Prostate gland (tissue), 2 donors: ENCODE data around the gene DIAPH2. TPM values are rescaled to one million over a fixed set of nuclear protein-coding genes. Genes with fewer than 3 reads are reported as not detected.

Experiments used
- DNase-seq: peaks from one replicate; pipeline ENCODE4 v3.0.0-alpha.2; 2019; ENCODE audit warnings: low spot score
- H3K27ac ChIP-seq, 2 donors: fragments of 200-600 bp; sonication (generic); 2 replicates each; pipeline ENCODE4 v1.5.1; 2017 to 2019
- H3K27me3 ChIP-seq: fragments of 200-600 bp; sonication (generic); replicated peaks from 2 replicates; pipeline ENCODE4 v1.5.1; 2019; ENCODE audit not compliant: insufficient read depth
- H3K36me3 ChIP-seq, 2 donors: fragments of 200-600 bp; sonication (generic); 1 replicate in 1 of 2; 2 replicates in 1 of 2; pipeline versions ENCODE4 v1.5.1 to v1.8.1; 2017 to 2019
- H3K4me1 ChIP-seq: fragments of 200-600 bp; sonication (generic); replicated peaks from 2 replicates; pipeline ENCODE4 v1.5.1; 2019
- H3K4me3 ChIP-seq, 2 donors: fragments of 200-600 bp; sonication (generic); 2 replicates each; pipeline ENCODE4 v1.5.1; 2017 to 2019
- H3K9me3 ChIP-seq: fragments of 200-600 bp; sonication (generic); 2 replicates; pipeline ENCODE4 v1.5.1; 2017
- POLR2A ChIP-seq: fragments of 450-650 bp; IDR thresholded peaks from one replicate; pipeline ENCODE4 v1.6.1; 2016; ENCODE audit warnings: antibody characterized with exemption, mild to moderate bottlenecking
- POLR2AphosphoS5 ChIP-seq: sonication (generic); formaldehyde crosslinking; IDR thresholded peaks from one replicate; pipeline ENCODE4 v1.6.1; 2017; ENCODE audit warnings: antibody characterized with exemption
- WGBS: methylation state at CpG from one replicate; pipeline ENCODE4 v1.1.5; 2018; 5-methylcytosine and 5-hydroxymethylcytosine counted together
- intact Hi-C: fragments of 100-400 bp; cut with DNase I; formaldehyde crosslinking; loops from one replicate; pipeline ENCODE4 v1.14.2; 2022
- total RNA-seq, 2 donors: library from RNA; depleted of rRNA; stranded (reverse); fragments of >200 nt; gene quantifications; one replicate each; pipeline ENCODE4 v1.1.0, GENCODE V29; 2016
- TF ChIP-seq, protein P1 (sequence below), 4 experiments: fragments of 200-600 bp in 2 of 4; fragments of 450-650 bp in 2 of 4; sonication (generic) in 2 of 4; IDR thresholded peaks; 1 replicate in 3 of 4; 2 replicates in 1 of 4; pipeline ENCODE4 v1.5.1; 2016 to 2019; ENCODE audit warnings: antibody characterized with exemption in 4 of 4, mild to moderate bottlenecking in 2 of 4, moderate library complexity in 2 of 4

The DIAPH2 gene
- total RNA-seq, 2 donors from 2014 or later, result 8.1 to 44.8 TPM

DNA sequence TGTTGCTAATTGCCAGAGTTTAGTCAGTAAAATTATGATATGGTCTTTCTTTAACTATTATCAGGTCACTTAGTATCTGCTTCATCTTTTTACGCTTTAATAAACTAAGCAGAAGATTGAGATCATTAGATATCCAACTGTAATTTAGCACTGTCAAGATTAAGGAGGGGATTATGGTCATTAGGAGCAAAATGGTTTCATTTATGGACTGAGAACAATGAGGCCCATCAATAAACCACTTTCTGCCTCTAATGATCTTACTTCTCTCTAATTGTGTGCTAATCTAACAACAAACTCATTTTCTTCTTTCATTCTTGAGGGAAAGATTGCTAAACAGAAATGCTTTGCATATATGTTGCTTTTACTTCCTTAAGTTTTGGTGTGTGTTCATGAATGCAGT is 539.5 kb downstream of the DIAPH2 start:
- Histone ChIP-seq H3K4me1 (no peaks in the 10 kb centered on the region), H3K4me3 (no peak overlapping the region), H3K36me3 (no peaks in the 10 kb centered on the region), H3K27ac (no peak overlapping the region), H3K9me3 (no peaks in the 10 kb centered on the region), H3K27me3 (no peaks in the 10 kb centered on the region)
- 100% methylated on average over 1 of the region's 1 CpG for WGBS
- intact Hi-C loops, result no loop called here
- TF ChIP-seq POLR2A (no peak), POLR2AphosphoS5 (no peak)
- TF ChIP-seq, protein P1, sequence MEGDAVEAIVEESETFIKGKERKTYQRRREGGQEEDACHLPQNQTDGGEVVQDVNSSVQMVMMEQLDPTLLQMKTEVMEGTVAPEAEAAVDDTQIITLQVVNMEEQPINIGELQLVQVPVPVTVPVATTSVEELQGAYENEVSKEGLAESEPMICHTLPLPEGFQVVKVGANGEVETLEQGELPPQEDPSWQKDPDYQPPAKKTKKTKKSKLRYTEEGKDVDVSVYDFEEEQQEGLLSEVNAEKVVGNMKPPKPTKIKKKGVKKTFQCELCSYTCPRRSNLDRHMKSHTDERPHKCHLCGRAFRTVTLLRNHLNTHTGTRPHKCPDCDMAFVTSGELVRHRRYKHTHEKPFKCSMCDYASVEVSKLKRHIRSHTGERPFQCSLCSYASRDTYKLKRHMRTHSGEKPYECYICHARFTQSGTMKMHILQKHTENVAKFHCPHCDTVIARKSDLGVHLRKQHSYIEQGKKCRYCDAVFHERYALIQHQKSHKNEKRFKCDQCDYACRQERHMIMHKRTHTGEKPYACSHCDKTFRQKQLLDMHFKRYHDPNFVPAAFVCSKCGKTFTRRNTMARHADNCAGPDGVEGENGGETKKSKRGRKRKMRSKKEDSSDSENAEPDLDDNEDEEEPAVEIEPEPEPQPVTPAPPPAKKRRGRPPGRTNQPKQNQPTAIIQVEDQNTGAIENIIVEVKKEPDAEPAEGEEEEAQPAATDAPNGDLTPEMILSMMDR (IDR thresholded peaks at IDR 0.05), result no peak
- DNase-seq, result no peak

DNA sequence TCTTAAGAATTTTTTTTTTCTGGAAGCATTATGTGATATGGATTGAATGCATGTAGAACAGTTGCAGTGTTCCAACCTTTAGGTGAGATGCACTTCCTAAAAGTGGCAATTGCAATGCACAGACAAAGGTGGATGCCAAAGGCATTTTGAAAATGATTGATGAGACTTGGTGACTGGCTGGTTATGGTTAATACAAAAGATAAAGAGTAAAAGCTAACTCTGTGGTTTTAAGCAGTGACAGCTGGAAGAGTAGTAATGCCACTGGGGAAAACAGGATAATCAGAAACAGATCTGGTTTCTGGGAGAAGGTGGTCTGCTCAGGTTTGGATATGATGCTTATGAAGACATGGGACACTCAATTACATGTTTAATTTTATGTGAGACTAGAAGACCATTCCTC is 544.7 kb downstream of the DIAPH2 start:
- no peaks in the 10 kb centered on the region for H3K27me3 ChIP-seq

DNA sequence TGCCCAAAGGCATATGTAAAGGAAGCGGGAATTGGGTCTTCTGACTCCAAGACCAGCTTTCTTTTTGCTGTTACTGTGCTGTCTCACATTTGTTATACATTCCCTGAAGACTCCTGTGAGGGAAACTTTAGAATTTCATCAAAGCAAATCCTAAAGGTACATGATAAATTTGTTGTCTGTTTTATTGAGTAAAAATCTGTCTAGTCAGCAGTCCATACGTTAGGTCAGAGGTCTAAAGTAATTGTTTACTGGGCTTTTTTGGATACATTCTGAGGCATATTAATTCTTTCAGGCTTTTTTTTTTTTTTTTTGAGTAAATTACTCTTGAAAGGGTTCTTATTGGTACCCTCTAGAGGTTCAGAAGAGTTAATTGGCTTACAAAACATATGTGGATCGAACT is 546.3 kb downstream of the DIAPH2 start:
- no peak for DNase-seq
- H3K9me3 ChIP-seq, result no peaks in the 10 kb centered on the region
- no peaks in the 10 kb centered on the region for H3K27me3 ChIP-seq
- no peak for TF ChIP-seq POLR2A
- no peak for TF ChIP-seq POLR2AphosphoS5
- H3K4me3 ChIP-seq, result no peak overlapping the region
- intact Hi-C loops, result no loop called here
- 96% methylated on average over 3 of the region's 3 CpGs for WGBS
- no peak overlapping the region for H3K27ac ChIP-seq
- no peaks in the 10 kb centered on the region for H3K4me1 ChIP-seq
- H3K36me3 ChIP-seq, result no peaks in the 10 kb centered on the region

More for the DNA sequence above, 544.7 kb downstream of the DIAPH2 start:
- Histone ChIP-seq H3K36me3 (no peaks in the 10 kb centered on the region), H3K4me1 (no peaks in the 10 kb centered on the region), H3K9me3 (no peaks in the 10 kb centered on the region), H3K27ac (no peak overlapping the region), H3K4me3 (no peak overlapping the region)
- intact Hi-C loops, result no loop called here
- TF ChIP-seq POLR2A, result no peak
- TF ChIP-seq, protein P1 (IDR thresholded peaks at IDR 0.05), result no peak
- no peak for TF ChIP-seq POLR2AphosphoS5
- no peak for DNase-seq

DNA sequence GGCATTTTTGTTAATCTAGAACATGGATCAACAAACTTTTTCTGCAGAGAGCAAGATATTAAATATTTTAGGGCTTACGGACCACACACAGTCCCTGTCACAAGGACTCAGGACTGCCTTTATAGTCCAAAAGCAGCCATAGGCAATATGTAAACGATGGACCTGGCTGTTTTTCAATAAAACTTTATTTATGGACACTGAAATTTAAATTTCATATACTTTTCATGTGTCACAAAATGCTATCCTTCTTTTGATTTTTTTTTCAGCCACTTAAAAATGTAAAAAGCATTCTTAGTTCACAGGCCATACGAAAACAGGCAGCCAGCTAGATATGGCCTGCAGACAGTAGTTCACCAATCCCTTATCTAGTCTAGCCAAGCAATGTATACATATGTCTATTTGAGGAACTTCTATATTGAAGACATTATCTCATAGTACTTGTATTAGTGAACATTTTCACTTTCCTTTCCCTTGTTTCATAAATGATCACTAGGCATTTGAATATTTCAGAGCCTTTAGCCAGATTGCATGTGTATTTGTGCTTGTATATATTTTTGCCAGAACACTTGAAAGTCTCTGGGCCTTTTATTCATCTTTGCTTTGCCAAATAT is 549.9 kb downstream of the DIAPH2 start:
- no peak for DNase-seq
- Histone ChIP-seq H3K4me1 (no peaks in the 10 kb centered on the region), H3K9me3 (no peaks in the 10 kb centered on the region), H3K27ac (no peak overlapping the region), H3K27me3 (no peaks in the 10 kb centered on the region), H3K36me3 (no peaks in the 10 kb centered on the region), H3K4me3 (no peak overlapping the region)
- 100% methylated on average over 3 of the region's 3 CpGs for WGBS
- intact Hi-C loops, result no loop called here
- TF ChIP-seq, protein P1 (IDR thresholded peaks at IDR 0.05), result no peak
- TF ChIP-seq POLR2A (no peak), POLR2AphosphoS5 (no peak)

DNA sequence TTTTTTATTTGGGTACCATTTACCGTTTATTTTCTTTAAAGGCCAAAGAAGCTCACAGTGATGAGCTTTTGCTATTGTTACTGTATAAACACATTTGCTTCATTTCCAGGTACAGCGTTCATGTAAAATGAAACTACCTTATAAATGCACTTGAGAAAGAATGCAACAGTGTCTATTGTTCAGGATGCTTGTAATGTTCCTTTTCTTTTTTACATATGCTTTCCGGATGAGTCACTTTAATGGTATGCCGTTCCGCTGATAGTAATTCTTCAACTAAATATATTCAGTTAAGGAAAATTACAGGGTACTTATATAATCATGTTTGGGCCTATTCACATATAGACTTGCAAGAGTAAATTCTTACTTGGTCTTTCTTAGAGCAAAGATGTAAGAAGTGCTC is 554.0 kb downstream of the DIAPH2 start:
- no peaks in the 10 kb centered on the region for H3K4me1 ChIP-seq
- WGBS, result 47% methylated on average over 5 of the region's 5 CpGs
- no peaks in the 10 kb centered on the region for H3K36me3 ChIP-seq
- intact Hi-C loops, result no loop called here
- no peak overlapping the region for H3K4me3 ChIP-seq
- TF ChIP-seq, protein P1 (IDR thresholded peaks at IDR 0.05), result no peak
- TF ChIP-seq POLR2AphosphoS5, result no peak
- no peak for TF ChIP-seq POLR2A
- H3K9me3 ChIP-seq, result no peaks in the 10 kb centered on the region
- no peaks in the 10 kb centered on the region for H3K27me3 ChIP-seq
- no peak overlapping the region for H3K27ac ChIP-seq
- DNase-seq, result no peak
